ENCODE results near the gene ACIN1. TPM values are rescaled to one million over a fixed set of nuclear protein-coding genes. Genes with fewer than 3 reads are reported as not detected.

Gene ACIN1
- total and polyA plus RNA-seq, 10 of the 15 experiments (the other 5 are each of a cell fraction or from before 2014, with no cell fraction given) = 4.3 to 148 (median 93.4) TPM

GRCh38 chr14:23044840-23045239, 50.1 kb downstream of the ACIN1 start:
- ChIA-PET POLR2A (no interaction called here), RAD21 (ENCODE audit: unreplicated experiment) (no interaction called here), CTCF (interaction anchor here (0.5 to 1.0 kb wide), 2 partner anchors 16 to 62 kb away, joined by 3 read pairs; no protein-coding TSS in a partner anchor), SMC1A (ENCODE audit: uncharacterized antibody, unreplicated experiment) (no interaction called here)
- Histone ChIP-seq H4K20me1 (ENCODE audit: control insufficient read depth, insufficient read depth) (no peaks in the 10 kb centered on the region), H3K36me3 (ENCODE audit: control insufficient read depth in 2 of 2, insufficient read depth in 2 of 2, low read length in 1 of 2) (no peaks in the 10 kb centered on the region), H2AFZ (ENCODE audit: control insufficient read depth, low read depth, low read length) (no peak overlapping the region), H3K27ac (ENCODE audit: control insufficient read depth, insufficient read depth) (no peak overlapping the region), H3K27me3 (replicated peaks in 1 of 2; ENCODE audit: control insufficient read depth in 2 of 2, insufficient read depth in 2 of 2, low read length in 1 of 2) (no peaks in the 10 kb centered on the region; a peak in 2 of 4 replicates), H3K4me1 (ENCODE audit: control insufficient read depth, insufficient read depth, low read length) (no peaks in the 10 kb centered on the region), H3K9me3 (replicated peaks; ENCODE audit: control insufficient read depth, insufficient read depth, low read length) (no peaks in the 10 kb centered on the region), H3K79me2 (ENCODE audit: control insufficient read depth, insufficient read depth, low read length) (no peaks in the 10 kb centered on the region), H3K4me3 (no peak overlapping the region), H3K4me2 (ENCODE audit: control insufficient read depth, insufficient read depth) (no peak overlapping the region), H3K9ac (ENCODE audit: control insufficient read depth, insufficient read depth, low read length) (no peak overlapping the region)
- DNase-seq (ENCODE audit: low read depth, low spot score) (no peak), FAIRE-seq (no peak), ATAC-seq (no peak)
- intact Hi-C loops (cut with micrococcal nuclease; ENCODE audit: unreplicated experiment) = no loop called here
- in situ Hi-C loops (cut with MboI) = no loop called here
- WGBS (ENCODE audit: insufficient coverage, insufficient replicate concordance, low lambda C conversion rate, missing lambda C conversion rate) = 57% methylated on average over 8 of the region's 8 CpGs
- TF ChIP-seq IKZF2 (IDR thresholded peaks at IDR 0.05) (no peak), RB1 (IDR thresholded peaks at IDR 0.05; ENCODE audit: borderline replicate concordance) (no peak), USF2 (IDR thresholded peaks at IDR 0.05; ENCODE audit: borderline replicate concordance, low read depth, low read length) (no peak), CHD2 (IDR thresholded peaks at IDR 0.05; ENCODE audit: borderline replicate concordance, low read depth, low read length) (no peak), MAX (IDR thresholded peaks at IDR 0.05; ENCODE audit: low read depth, low read length) (no peak), CHD1 (IDR thresholded peaks at IDR 0.05; ENCODE audit: low read depth, low read length) (no peak), MTA2 (IDR thresholded peaks at IDR 0.05; ENCODE audit: low read depth) (no peak), BCLAF1 (IDR thresholded peaks at IDR 0.05) (no peak), ZNF687 (IDR thresholded peaks at IDR 0.05) (no peak), HDAC6 (IDR thresholded peaks at IDR 0.05; ENCODE audit: unreplicated experiment) (no peak), ZSCAN29 (IDR thresholded peaks at IDR 0.05) (no peak)
- no TSS peak for BruUV-seq (replicated peaks)

Measured in GM12878 (cell line).